T-helper 2 cell treated with Interferon-gamma antibody and Interleukin-4, amounts not matched to agents 5 μg/mL and 100 μg/mL, for 36 hours (primary cell): Measurements from ENCODE around the gene TAOK1.

Experiments
- DNase-seq: peaks from one replicate; pipeline ENCODE4 v3.0.0; 2021; ENCODE audit warnings: low spot score
- H3K27ac Mint-ChIP-seq: one replicate; pipeline ENCODE4 v1.8.0; 2021; ENCODE audit warnings: mild to moderate bottlenecking, mixed read lengths
- H3K27me3 Mint-ChIP-seq: one replicate; pipeline ENCODE4 v1.8.0; 2021; ENCODE audit warnings: low read depth, mixed read lengths
- H3K36me3 Mint-ChIP-seq: one replicate; pipeline ENCODE4 v1.8.0; 2021; ENCODE audit warnings: low read depth, mixed read lengths
- H3K4me1 Mint-ChIP-seq: one replicate; pipeline ENCODE4 v1.8.0; 2021; ENCODE audit warnings: low read depth, mixed read lengths
- H3K4me3 Mint-ChIP-seq: one replicate; pipeline ENCODE4 v1.8.0; 2022; ENCODE audit warnings: mild to moderate bottlenecking, moderate library complexity, mixed read lengths
- H3K9me3 Mint-ChIP-seq: one replicate; pipeline ENCODE4 v1.8.0; 2021; ENCODE audit warnings: mixed read lengths

Gene TAOK1

GRCh38 chr17:29595107-29595942 lies 205.2 kb downstream of the TAOK1 start:
- no peak overlapping the region for H3K27ac Mint-ChIP-seq
- no peak for DNase-seq
- H3K36me3 Mint-ChIP-seq = no peaks in the 10 kb centered on the region
- H3K27me3 Mint-ChIP-seq = no peaks in the 10 kb centered on the region
- H3K4me3 Mint-ChIP-seq = peak overlapping the region; percentile 67
- H3K4me1 Mint-ChIP-seq = peaks cover 26% of the 10 kb centered on the region
- no peaks in the 10 kb centered on the region for H3K9me3 Mint-ChIP-seq

GRCh38 chr17:29595943-29596774 lies 206.0 kb downstream of the TAOK1 start:
- no peak overlapping the region for H3K27ac Mint-ChIP-seq
- no peaks in the 10 kb centered on the region for H3K36me3 Mint-ChIP-seq
- no peak for DNase-seq
- H3K4me3 Mint-ChIP-seq = no peak overlapping the region
- H3K9me3 Mint-ChIP-seq = no peaks in the 10 kb centered on the region
- no peaks in the 10 kb centered on the region for H3K27me3 Mint-ChIP-seq
- H3K4me1 Mint-ChIP-seq = peaks cover 23% of the 10 kb centered on the region

- no peak overlapping the region for H3K27ac Mint-ChIP-seq
- H3K9me3 Mint-ChIP-seq = no peaks in the 10 kb centered on the region
- H3K27me3 Mint-ChIP-seq = no peaks in the 10 kb centered on the region
- peaks cover 17% of the 10 kb centered on the region for H3K4me1 Mint-ChIP-seq
- no peak for DNase-seq
- no peaks in the 10 kb centered on the region for H3K36me3 Mint-ChIP-seq
- H3K4me3 Mint-ChIP-seq = no peak overlapping the region
Measured at GRCh38 chr17:29596811-29597210, 206.6 kb downstream of the TAOK1 start.

GRCh38 chr17:29597361-29598172 lies 207.4 kb downstream of the TAOK1 start:
- peaks cover 9% of the 10 kb centered on the region for H3K4me1 Mint-ChIP-seq
- H3K9me3 Mint-ChIP-seq = no peaks in the 10 kb centered on the region
- no peaks in the 10 kb centered on the region for H3K36me3 Mint-ChIP-seq
- no peak overlapping the region for H3K4me3 Mint-ChIP-seq
- H3K27me3 Mint-ChIP-seq = no peaks in the 10 kb centered on the region
- DNase-seq = no peak
- H3K27ac Mint-ChIP-seq = no peak overlapping the region
